ENCODE results near the gene UBXN4. TPM values are rescaled to one million over a fixed set of nuclear protein-coding genes. Genes with fewer than 3 reads are reported as not detected.
"Not testable (repeated sequence)": the region's sequence is repeated elsewhere in the genome, so short reads cannot be mapped to it uniquely, and the experiment has no call there.

The UBXN4 gene
- total and polyA plus RNA-seq, 2 donors from 2014 or later = 33.0 to 96.8 TPM

- no peak overlapping the region for H3K4me3 ChIP-seq (ENCODE audit: low read length in 3 of 3)
- no peak for TF ChIP-seq CTCF (IDR thresholded peaks at IDR 0.05; ENCODE audit: borderline replicate concordance, extremely low read depth, insufficient read depth)
- no peak overlapping the region for H3K27ac ChIP-seq (ENCODE audit: low read depth in 2 of 2, low read length in 2 of 2)
- FAIRE-seq (no peak), DNase-seq (no peak)
- no peaks in the 10 kb centered on the region for H3K27me3 ChIP-seq (ENCODE audit: control insufficient read depth, insufficient read depth, low read length)
- H3K4me1 ChIP-seq (ENCODE audit: control insufficient read depth in 2 of 3, insufficient read depth in 2 of 3, low read depth in 1 of 3, low read length in 3 of 3) = no peaks in the 10 kb centered on the region
- H3K36me3 ChIP-seq (ENCODE audit: control insufficient read depth in 2 of 3, insufficient read depth in 3 of 3, low read length in 3 of 3) = peaks cover 0 to 4% (median under 1%) of the 10 kb centered on the region in 3 donors
- intact Hi-C loops (cut with DNase I) = no loop called here
- H3K9me3 ChIP-seq (ENCODE audit: control insufficient read depth in 2 of 3, insufficient read depth in 1 of 3, low read length in 3 of 3) = no peaks in the 10 kb centered on the region
- H3K9ac ChIP-seq (ENCODE audit: low read length in 3 of 3) = no peak overlapping the region
Observed at GRCh38 chr2:135790423-135790822, 48.8 kb downstream of the UBXN4 start.

DNA sequence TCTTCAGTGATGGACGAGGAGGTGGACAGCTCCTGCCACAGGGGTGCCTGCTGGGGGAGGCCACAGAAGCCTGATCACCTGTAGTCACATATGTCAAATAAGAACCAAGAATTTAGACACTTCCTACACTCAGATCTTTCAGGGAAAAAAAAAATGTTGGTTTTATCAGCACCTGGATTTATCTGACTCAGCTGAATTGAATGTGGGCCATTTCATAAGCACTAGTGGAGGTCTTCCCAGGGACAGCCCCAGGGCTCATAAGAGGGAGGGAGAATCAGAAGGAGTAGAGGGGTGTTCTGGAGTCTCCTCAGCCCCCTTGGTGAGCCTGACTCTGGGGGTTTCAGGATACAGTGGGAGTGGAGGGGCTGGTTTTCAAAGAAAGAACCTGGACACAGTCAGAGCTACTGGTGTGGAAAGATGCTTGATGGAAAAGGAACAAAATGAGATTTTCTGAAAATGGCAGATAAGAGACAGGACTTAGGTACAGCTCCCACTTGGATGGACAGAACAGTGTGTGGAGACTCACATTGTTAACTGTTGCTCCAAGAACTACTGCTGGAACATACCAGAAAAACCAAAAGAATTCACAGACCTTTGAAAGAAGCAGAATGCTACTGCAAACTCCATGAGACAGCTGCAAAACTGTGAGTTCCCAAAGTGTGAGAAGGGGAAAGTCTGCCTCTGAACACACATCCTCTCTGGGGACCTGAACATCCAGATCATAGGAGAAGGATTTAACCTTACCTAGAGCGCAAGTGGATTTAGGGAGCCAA lies 49.9 kb downstream of the UBXN4 start:
- Histone ChIP-seq H3K27me3 (ENCODE audit: control insufficient read depth, insufficient read depth, low read length) (no peaks in the 10 kb centered on the region), H3K9me3 (ENCODE audit: control insufficient read depth in 2 of 3, insufficient read depth in 1 of 3, low read length in 3 of 3) (no peaks in the 10 kb centered on the region), H3K27ac (ENCODE audit: low read depth in 2 of 2, low read length in 2 of 2) (no peak overlapping the region), H3K4me1 (ENCODE audit: control insufficient read depth in 2 of 3, insufficient read depth in 2 of 3, low read depth in 1 of 3, low read length in 3 of 3) (no peaks in the 10 kb centered on the region), H3K9ac (ENCODE audit: low read length in 3 of 3) (no peak overlapping the region), H3K36me3 (ENCODE audit: control insufficient read depth in 2 of 3, insufficient read depth in 3 of 3, low read length in 3 of 3) (peaks cover 0 to 4% (median 0%) of the 10 kb centered on the region in 3 donors), H3K4me3 (ENCODE audit: low read length in 3 of 3) (no peak overlapping the region)
- intact Hi-C loops (cut with DNase I) = no loop called here
- TF ChIP-seq CTCF (IDR thresholded peaks at IDR 0.05; ENCODE audit: borderline replicate concordance, extremely low read depth, insufficient read depth) = no peak
- DNase-seq (no peak), FAIRE-seq (no peak)

DNA sequence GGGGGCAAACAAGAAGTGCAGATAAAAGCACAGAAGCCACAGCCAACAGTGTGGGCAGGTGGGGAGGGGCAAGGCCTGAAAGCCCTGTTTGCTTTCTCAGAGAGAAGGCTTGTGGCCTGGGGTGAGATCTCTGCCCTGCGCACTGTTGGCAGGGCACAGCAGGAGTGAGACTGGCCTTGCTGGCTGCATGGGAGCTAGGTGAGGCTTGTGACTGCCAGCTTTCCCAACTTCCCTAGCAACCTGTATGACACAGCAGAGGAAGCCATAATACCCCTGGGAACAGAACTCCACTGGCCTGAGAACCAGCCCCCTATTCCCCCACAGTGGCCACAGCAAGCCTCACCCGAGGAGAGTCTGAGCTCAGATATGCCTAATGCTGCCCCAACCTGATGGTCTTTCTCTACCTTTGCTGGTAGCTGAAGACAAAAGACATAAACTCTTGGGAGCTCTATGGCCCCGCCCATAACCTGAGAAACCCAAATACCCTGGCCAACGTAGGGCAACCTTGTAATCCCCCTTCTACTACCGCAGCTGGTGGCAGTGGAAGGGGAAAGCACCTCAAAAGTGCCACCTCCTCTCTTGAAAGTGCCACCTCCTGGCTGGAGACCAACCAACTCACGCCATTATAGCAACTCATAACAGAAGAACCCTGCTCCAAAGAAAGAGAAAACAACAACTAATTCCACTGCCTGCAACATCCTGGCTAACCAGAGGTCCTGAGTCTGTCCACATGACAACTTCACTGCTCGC lies 50.9 kb downstream of the UBXN4 start:
- FAIRE-seq = no peak
- intact Hi-C loops (cut with DNase I) = no loop called here

DNA sequence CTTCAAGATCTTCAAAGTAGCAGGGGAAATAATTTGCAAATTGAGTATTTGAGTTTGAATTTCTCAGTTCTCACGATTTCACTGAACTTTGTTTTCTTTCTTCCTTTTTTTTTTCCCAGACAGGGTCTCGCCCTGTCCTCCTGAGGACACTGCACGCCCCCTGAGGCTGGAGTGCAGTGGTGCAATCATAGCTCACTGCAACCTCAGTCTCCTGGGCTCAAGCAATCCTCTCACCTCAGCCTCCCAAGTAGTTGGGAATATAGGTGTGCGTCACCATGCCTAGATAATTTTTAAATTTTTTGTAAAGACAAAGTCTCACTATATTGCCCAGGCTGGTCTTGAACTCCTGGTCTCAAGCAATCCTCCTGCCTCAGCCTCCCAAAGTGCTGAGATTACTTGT lies 54.0 kb downstream of the UBXN4 start:
- DNase-seq; H3K4me3 ChIP-seq (ENCODE audit: low read length in 3 of 3); H3K9me3 ChIP-seq (ENCODE audit: control insufficient read depth in 2 of 3, insufficient read depth in 1 of 3, low read length in 3 of 3); H3K4me1 ChIP-seq (ENCODE audit: control insufficient read depth in 2 of 3, insufficient read depth in 2 of 3, low read depth in 1 of 3, low read length in 3 of 3); intact Hi-C loops (cut with DNase I); H3K36me3 ChIP-seq (ENCODE audit: control insufficient read depth in 2 of 3, insufficient read depth in 3 of 3, low read length in 3 of 3); H3K27ac ChIP-seq (ENCODE audit: low read depth in 2 of 2, low read length in 2 of 2); FAIRE-seq; H3K9ac ChIP-seq (ENCODE audit: low read length in 3 of 3); H3K27me3 ChIP-seq (ENCODE audit: control insufficient read depth, insufficient read depth, low read length): not testable (repeated sequence)

More for the DNA sequence above, 50.9 kb downstream of the UBXN4 start:
- no peak overlapping the region for H3K9ac ChIP-seq (ENCODE audit: low read length in 3 of 3)
- no peaks in the 10 kb centered on the region for H3K4me1 ChIP-seq (ENCODE audit: control insufficient read depth in 2 of 3, insufficient read depth in 2 of 3, low read depth in 1 of 3, low read length in 3 of 3)
- no peak for DNase-seq
- H3K36me3 ChIP-seq (ENCODE audit: control insufficient read depth in 2 of 3, insufficient read depth in 3 of 3, low read length in 3 of 3) = no peaks in the 10 kb centered on the region
- H3K27ac ChIP-seq (ENCODE audit: low read depth in 2 of 2, low read length in 2 of 2) = no peak overlapping the region
- no peaks in the 10 kb centered on the region for H3K27me3 ChIP-seq (ENCODE audit: control insufficient read depth, insufficient read depth, low read length)
- no peak for TF ChIP-seq CTCF (IDR thresholded peaks at IDR 0.05; ENCODE audit: borderline replicate concordance, extremely low read depth, insufficient read depth)
- H3K9me3 ChIP-seq (ENCODE audit: control insufficient read depth in 2 of 3, insufficient read depth in 1 of 3, low read length in 3 of 3) = no peaks in the 10 kb centered on the region
- H3K4me3 ChIP-seq (ENCODE audit: low read length in 3 of 3) = no peak overlapping the region

Measured in kidney (tissue), 14 donors.